Esophagus muscularis mucosa (tissue), 4 donors: ENCODE results near the gene RDH11. TPM values are rescaled to one million over a fixed set of nuclear protein-coding genes. Genes with fewer than 3 reads are reported as not detected.

Experiments
- DNase-seq: peaks from one replicate; pipeline ENCODE4 v3.0.0-alpha.2; 2017; ENCODE audit errors: extremely low spot score
- H3K27ac ChIP-seq, 4 donors: fragments of 200-600 bp; sonication (generic); replicated peaks in 1 of 4; 1 replicate in 3 of 4; 2 replicates in 1 of 4; pipeline ENCODE4 v1.5.1; 2016 to 2019; ENCODE audit warnings: mild to moderate bottlenecking in 1 of 4
- H3K27me3 ChIP-seq, 4 donors: fragments of 200-600 bp; sonication (generic); one replicate each; pipeline versions ENCODE4 v1.5.1 to v1.6.0; 2016 to 2019
- H3K36me3 ChIP-seq, 4 donors: fragments of 200-600 bp; sonication (generic); one replicate each; pipeline ENCODE4 v1.5.1; 2016 to 2019
- H3K4me1 ChIP-seq, 4 donors: fragments of 200-600 bp; sonication (generic); one replicate each; pipeline ENCODE4 v1.5.1; 2016 to 2019
- H3K4me3 ChIP-seq, 4 donors: fragments of 200-600 bp; sonication (generic); 1 replicate in 2 of 4; 2 replicates in 2 of 4; pipeline ENCODE4 v1.5.1; 2016 to 2019; ENCODE audit warnings: mild to moderate bottlenecking in 4 of 4, moderate library complexity in 1 of 4
- H3K9me3 ChIP-seq, 4 donors: fragments of 200-600 bp; sonication (generic); 1 replicate in 3 of 4; 2 replicates in 1 of 4; pipeline ENCODE4 v1.5.1; 2016 to 2019
- EP300 ChIP-seq: sonication (generic); formaldehyde crosslinking; IDR thresholded peaks from one replicate; pipeline ENCODE4 v1.6.1; 2017; ENCODE audit warnings: antibody characterized with exemption
- POLR2A ChIP-seq: fragments of 450-650 bp; IDR thresholded peaks from one replicate; pipeline ENCODE4 v1.6.1; 2017; ENCODE audit warnings: antibody characterized with exemption, moderate library complexity, mild to moderate bottlenecking, low read depth
- POLR2AphosphoS5 ChIP-seq, 2 donors: sonication (generic); formaldehyde crosslinking; IDR thresholded peaks; one replicate each; pipeline ENCODE4 v1.6.1; 2017; ENCODE audit warnings: antibody characterized with exemption in 2 of 2
- WGBS: methylation state at CpG from one replicate; pipeline ENCODE4 v1.1.5; 2018; 5-methylcytosine and 5-hydroxymethylcytosine counted together
- intact Hi-C: fragments of 100-400 bp; cut with DNase I; formaldehyde crosslinking; loops from one replicate; pipeline ENCODE4 v1.15.1; 2023
- total RNA-seq, 4 donors: library from RNA; depleted of rRNA; stranded (reverse); fragments of >200 nt; gene quantifications; one replicate each; pipeline versions ENCODE4 v1.1.0 to v1.2.1, GENCODE V29; 2016
- TF ChIP-seq, protein P1 (sequence below), 3 experiments: fragments of 200-600 bp in 2 of 3; fragments of 450-650 bp in 1 of 3; sonication (generic) in 2 of 3; IDR thresholded peaks; one replicate each; pipeline ENCODE4 v1.5.1; 2017 to 2019; ENCODE audit warnings: antibody characterized with exemption in 3 of 3, mild to moderate bottlenecking in 2 of 3, moderate library complexity in 1 of 3

RDH11 gene
- total RNA-seq, 4 donors from 2014 or later = 29.9 to 36.9 (median 33.6) TPM

- intact Hi-C loops = no loop called here
- Histone ChIP-seq H3K36me3 (peaks cover 64 to 100% (median 96%) of the 10 kb centered on the region in 4 donors), H3K4me1 (no peaks in the 10 kb centered on the region), H3K4me3 (no peak overlapping the region), H3K9me3 (no peaks in the 10 kb centered on the region), H3K27ac (no peak overlapping the region), H3K27me3 (no peaks in the 10 kb centered on the region)
- no peak for TF ChIP-seq POLR2A
- TF ChIP-seq, protein P1, sequence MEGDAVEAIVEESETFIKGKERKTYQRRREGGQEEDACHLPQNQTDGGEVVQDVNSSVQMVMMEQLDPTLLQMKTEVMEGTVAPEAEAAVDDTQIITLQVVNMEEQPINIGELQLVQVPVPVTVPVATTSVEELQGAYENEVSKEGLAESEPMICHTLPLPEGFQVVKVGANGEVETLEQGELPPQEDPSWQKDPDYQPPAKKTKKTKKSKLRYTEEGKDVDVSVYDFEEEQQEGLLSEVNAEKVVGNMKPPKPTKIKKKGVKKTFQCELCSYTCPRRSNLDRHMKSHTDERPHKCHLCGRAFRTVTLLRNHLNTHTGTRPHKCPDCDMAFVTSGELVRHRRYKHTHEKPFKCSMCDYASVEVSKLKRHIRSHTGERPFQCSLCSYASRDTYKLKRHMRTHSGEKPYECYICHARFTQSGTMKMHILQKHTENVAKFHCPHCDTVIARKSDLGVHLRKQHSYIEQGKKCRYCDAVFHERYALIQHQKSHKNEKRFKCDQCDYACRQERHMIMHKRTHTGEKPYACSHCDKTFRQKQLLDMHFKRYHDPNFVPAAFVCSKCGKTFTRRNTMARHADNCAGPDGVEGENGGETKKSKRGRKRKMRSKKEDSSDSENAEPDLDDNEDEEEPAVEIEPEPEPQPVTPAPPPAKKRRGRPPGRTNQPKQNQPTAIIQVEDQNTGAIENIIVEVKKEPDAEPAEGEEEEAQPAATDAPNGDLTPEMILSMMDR (IDR thresholded peaks at IDR 0.05) = no peak
- TF ChIP-seq EP300 = no peak
- no peak for TF ChIP-seq POLR2AphosphoS5 (IDR thresholded peaks at IDR 0.05)
- DNase-seq = no peak
- WGBS = 72% methylated on average over 6 of the region's 6 CpGs
Measured at GRCh38 chr14:67653651-67654280, 41.8 kb downstream of the RDH11 start.

- WGBS = 87% methylated on average over 1 of the region's 1 CpG
- H3K27ac ChIP-seq = no peak overlapping the region
- H3K27me3 ChIP-seq = no peaks in the 10 kb centered on the region
- H3K4me3 ChIP-seq = no peak overlapping the region
- H3K36me3 ChIP-seq = peaks cover 65 to 100% (median 95%) of the 10 kb centered on the region in 4 donors
- intact Hi-C loops = no loop called here
- no peak for DNase-seq
- no peak for TF ChIP-seq POLR2A
- TF ChIP-seq, protein P1 (IDR thresholded peaks at IDR 0.05) = no peak
- no peak for TF ChIP-seq POLR2AphosphoS5 (IDR thresholded peaks at IDR 0.05)
- no peak for TF ChIP-seq EP300
- H3K9me3 ChIP-seq = no peaks in the 10 kb centered on the region
- H3K4me1 ChIP-seq = no peaks in the 10 kb centered on the region
Measured at GRCh38 chr14:67652189-67652588, 43.4 kb downstream of the RDH11 start.

- no peak overlapping the region for H3K4me3 ChIP-seq
- intact Hi-C loops = no loop called here
- DNase-seq = no peak
- peaks cover 51 to 100% (median 94%) of the 10 kb centered on the region in 4 donors for H3K36me3 ChIP-seq
- no peaks in the 10 kb centered on the region for H3K4me1 ChIP-seq
- H3K27me3 ChIP-seq = no peaks in the 10 kb centered on the region
- TF ChIP-seq, protein P1 (IDR thresholded peaks at IDR 0.05) = no peak
- TF ChIP-seq POLR2A (no peak), POLR2AphosphoS5 (IDR thresholded peaks at IDR 0.05) (no peak), EP300 (no peak)
- 81% methylated on average over 2 of the region's 2 CpGs for WGBS
- H3K27ac ChIP-seq = no peak overlapping the region
- no peaks in the 10 kb centered on the region for H3K9me3 ChIP-seq
Measured at GRCh38 chr14:67650694-67651093, 44.9 kb downstream of the RDH11 start.

DNA sequence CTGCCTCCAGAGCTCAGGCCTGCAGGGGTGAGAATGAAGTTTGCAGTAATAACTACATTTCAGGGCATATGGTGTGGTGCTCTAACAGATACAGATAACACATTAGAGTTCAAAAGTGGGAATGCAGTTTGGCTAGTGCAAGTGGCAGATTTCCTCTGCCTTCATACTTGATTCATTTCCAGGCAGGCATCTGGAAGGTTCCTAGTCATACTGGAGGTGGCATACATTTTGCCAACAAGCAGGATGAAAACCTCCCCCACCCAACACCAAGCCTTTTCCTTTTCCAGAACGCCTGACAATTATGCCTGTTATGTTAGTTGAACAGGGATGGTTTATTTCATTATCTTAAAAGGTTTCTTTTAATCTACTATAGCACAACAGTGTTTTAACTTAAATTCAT, 45.4 kb downstream of the RDH11 start:
- H3K9me3 ChIP-seq = no peaks in the 10 kb centered on the region
- TF ChIP-seq POLR2A = no peak
- TF ChIP-seq, protein P1 (IDR thresholded peaks at IDR 0.05) = no peak
- TF ChIP-seq EP300 = no peak
- no peak for TF ChIP-seq POLR2AphosphoS5 (IDR thresholded peaks at IDR 0.05)
- peaks cover 45 to 96% (median 88%) of the 10 kb centered on the region in 4 donors for H3K36me3 ChIP-seq
- H3K27me3 ChIP-seq = no peaks in the 10 kb centered on the region
- no peak overlapping the region for H3K4me3 ChIP-seq
- intact Hi-C loops = no loop called here
- no peak for DNase-seq
- no peak overlapping the region for H3K27ac ChIP-seq
- 96% methylated on average over 1 of the region's 1 CpG for WGBS
- peaks cover 0 to 4% (median 0%) of the 10 kb centered on the region in 4 donors for H3K4me1 ChIP-seq

- H3K27ac ChIP-seq = no peak overlapping the region
- no peak overlapping the region for H3K4me3 ChIP-seq
- H3K36me3 ChIP-seq = peaks cover 20 to 56% (median 50%) of the 10 kb centered on the region in 4 donors
- intact Hi-C loops = no loop called here
- no peak for TF ChIP-seq POLR2AphosphoS5 (IDR thresholded peaks at IDR 0.05)
- no peak for TF ChIP-seq POLR2A
- no peak for TF ChIP-seq EP300
- TF ChIP-seq, protein P1 (IDR thresholded peaks at IDR 0.05) = no peak
- DNase-seq = no peak
- peaks cover 0 to 17% (median 11%) of the 10 kb centered on the region in 4 donors for H3K4me1 ChIP-seq
- H3K27me3 ChIP-seq = no peaks in the 10 kb centered on the region
- H3K9me3 ChIP-seq = no peaks in the 10 kb centered on the region
- WGBS = 87% methylated on average over 3 of the region's 3 CpGs
Measured at GRCh38 chr14:67646131-67646530, 49.4 kb downstream of the RDH11 start.
